ENCODE data around the gene LHFPL2. TPM values are rescaled to one million over a fixed set of nuclear protein-coding genes. Genes with fewer than 3 reads are reported as not detected.
"Not testable (repeated sequence)": the region's sequence is repeated elsewhere in the genome, so short reads cannot be mapped to it uniquely, and the experiment has no call there.

Gene LHFPL2, protein sequence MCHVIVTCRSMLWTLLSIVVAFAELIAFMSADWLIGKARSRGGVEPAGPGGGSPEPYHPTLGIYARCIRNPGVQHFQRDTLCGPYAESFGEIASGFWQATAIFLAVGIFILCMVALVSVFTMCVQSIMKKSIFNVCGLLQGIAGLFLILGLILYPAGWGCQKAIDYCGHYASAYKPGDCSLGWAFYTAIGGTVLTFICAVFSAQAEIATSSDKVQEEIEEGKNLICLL
- polyA plus RNA-seq (2013, experiment 1 of 2) = 40.1 TPM
- polyA plus RNA-seq (2013, experiment 2 of 2) = 47.4 TPM

DNA sequence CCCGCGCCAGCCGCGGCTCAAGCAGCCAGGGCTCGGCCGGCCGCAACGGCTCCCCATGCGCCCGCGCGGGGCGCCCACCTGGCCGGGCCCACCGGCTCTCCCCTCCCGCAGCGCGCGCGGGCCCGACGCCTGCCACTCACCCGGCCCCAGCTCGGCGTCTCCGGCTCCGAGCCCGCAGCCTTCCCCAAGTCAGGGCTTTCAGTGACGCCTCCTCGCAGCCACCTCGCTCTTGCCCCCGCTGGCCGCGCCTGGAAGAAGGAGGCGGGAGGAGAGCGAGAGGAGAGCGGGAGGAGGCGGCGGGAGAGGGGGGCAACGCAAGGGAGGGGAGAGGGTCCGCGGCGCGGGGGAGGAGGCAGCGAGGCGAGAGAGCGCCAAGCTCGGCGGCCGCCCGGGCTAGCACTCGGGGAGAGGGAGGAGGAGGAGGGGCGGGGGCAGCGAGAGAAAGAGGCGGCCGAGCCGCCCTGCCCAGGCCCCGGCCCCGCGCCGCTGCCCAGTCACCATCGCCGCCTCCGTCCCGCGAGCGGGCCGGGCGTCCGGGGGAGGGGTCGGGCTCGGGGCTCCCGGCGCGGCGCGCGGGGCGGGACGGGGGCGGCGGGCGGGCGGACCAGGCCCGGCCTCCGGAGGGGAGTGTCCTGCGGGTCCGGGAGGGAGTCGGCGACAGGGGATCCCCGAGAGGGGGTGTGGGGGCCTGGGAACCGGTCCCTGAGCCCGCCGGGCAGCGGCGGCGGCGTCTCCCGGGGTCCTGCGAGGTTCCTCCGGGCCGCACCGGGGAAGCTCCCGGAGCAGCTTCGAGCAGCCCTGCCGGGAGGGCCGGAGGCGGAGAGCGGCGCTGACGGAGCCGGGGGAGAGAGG is at the start of gene LHFPL2:
Gene LHFPL2 (minus strand): TSS at position 414 of the 852 bp plus-strand sequence. CDS start 138,559 bp downstream, outside the sequence.
- Histone ChIP-seq H3K4me1 (ENCODE audit: control insufficient read depth, insufficient read depth, low read length, poor library complexity, severe bottlenecking) (peaks cover 13% of the 10 kb centered on the region), H3K27ac (ENCODE audit: low read depth, low read length, severe bottlenecking) (peak within 1 kb of the TSS; percentile 80)
- 1% methylated on average over 27 to 64 of the region's 112 CpGs for WGBS, 2 experiments (ENCODE audit: insufficient coverage in 2 of 2)

DNA sequence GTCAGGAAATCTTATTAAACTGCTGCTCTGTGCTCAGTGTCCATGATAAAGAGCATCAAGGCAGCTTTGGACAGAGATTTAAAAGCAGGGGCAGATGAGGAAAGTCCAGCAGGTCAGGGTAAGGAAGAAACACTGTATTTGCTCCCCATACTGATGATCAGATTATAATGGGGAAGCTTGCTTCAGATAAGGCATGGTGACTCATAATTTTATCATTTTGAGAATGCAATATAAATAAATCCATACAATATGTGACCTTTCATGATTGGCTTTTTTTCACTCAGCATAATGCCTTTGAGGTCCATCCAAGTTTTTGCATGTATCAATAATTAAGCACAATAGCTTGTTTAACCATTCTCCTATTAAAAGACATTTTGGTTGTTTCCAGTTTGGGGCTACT is 48.1 kb upstream of the LHFPL2 start:
- H3K36me3 ChIP-seq (ENCODE audit: control insufficient read depth, insufficient read depth, low read length) = no peaks in the 10 kb centered on the region
- peaks cover 15% of the 10 kb centered on the region for H3K4me1 ChIP-seq (ENCODE audit: control insufficient read depth, insufficient read depth, low read length, poor library complexity, severe bottlenecking)
- no peak overlapping the region for H3K27ac ChIP-seq (ENCODE audit: low read depth, low read length, severe bottlenecking)
- peaks cover 8% of the 10 kb centered on the region for H3K9me3 ChIP-seq (ENCODE audit: control insufficient read depth, low read length)
- no peak overlapping the region for H3K4me3 ChIP-seq (ENCODE audit: extremely low read depth, insufficient read depth, low read length, poor library complexity, severe bottlenecking)

More for the DNA sequence above, at the start of gene LHFPL2:
- H3K4me3 ChIP-seq (ENCODE audit: extremely low read depth, insufficient read depth, low read length, poor library complexity, severe bottlenecking) = peak within 1 kb of the TSS; percentile 81
- peaks cover 17% of the 10 kb centered on the region for H3K36me3 ChIP-seq (ENCODE audit: control insufficient read depth, insufficient read depth, low read length)
- no peaks in the 10 kb centered on the region for H3K9me3 ChIP-seq (ENCODE audit: control insufficient read depth, low read length)

DNA sequence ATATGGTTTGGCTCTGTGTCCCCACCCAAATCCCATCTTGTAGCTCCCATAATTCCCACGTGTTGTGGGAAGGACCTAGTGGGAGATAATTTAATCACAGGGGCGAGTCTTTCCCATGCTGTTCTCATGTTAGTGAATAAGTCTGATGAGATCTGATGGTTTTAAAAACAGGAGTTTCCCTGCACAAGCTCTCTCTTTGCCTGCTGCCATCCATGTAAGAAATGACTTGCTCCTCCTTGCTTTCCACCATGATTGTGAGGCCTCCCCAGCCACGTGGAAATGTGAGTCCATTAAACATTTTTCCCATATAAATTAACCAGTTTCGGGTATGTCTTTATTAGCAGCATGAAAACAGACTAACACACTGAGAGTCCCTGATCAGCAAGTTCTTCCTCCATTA is 47.5 kb upstream of the LHFPL2 start:
- not testable (repeated sequence) for H3K4me3 ChIP-seq (ENCODE audit: extremely low read depth, insufficient read depth, low read length, poor library complexity, severe bottlenecking); H3K36me3 ChIP-seq (ENCODE audit: control insufficient read depth, insufficient read depth, low read length); H3K27ac ChIP-seq (ENCODE audit: low read depth, low read length, severe bottlenecking); H3K9me3 ChIP-seq (ENCODE audit: control insufficient read depth, low read length)
- 67 to 79% methylated on average over 1 to 2 of the region's 4 CpGs for WGBS, 2 experiments (ENCODE audit: insufficient coverage in 2 of 2)
- peaks cover 15% of the 10 kb centered on the region for H3K4me1 ChIP-seq (ENCODE audit: control insufficient read depth, insufficient read depth, low read length, poor library complexity, severe bottlenecking)

DNA sequence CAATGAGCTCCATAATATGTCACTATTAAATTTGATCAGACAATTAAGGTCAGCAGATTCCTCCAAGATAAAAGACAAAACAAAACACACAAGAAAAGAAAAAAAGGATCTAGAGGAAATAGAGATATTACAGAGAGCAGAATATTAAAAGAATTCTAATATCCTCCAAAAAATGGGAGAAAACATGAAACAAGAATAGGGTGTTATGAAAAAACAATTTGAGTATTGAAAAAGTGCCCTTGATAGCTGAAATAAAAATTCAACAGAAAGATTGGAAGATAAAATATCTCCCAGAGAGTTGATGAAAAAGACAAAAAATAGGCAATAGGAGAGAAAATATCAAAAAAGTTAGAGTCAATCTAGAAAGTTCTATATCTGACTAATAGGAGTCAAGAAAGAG is 44.8 kb upstream of the LHFPL2 start:
- H3K36me3 ChIP-seq (ENCODE audit: control insufficient read depth, insufficient read depth, low read length) = no peaks in the 10 kb centered on the region
- peaks cover 8% of the 10 kb centered on the region for H3K9me3 ChIP-seq (ENCODE audit: control insufficient read depth, low read length)
- no peak overlapping the region for H3K27ac ChIP-seq (ENCODE audit: low read depth, low read length, severe bottlenecking)
- no peak overlapping the region for H3K4me3 ChIP-seq (ENCODE audit: extremely low read depth, insufficient read depth, low read length, poor library complexity, severe bottlenecking)
- no peaks in the 10 kb centered on the region for H3K4me1 ChIP-seq (ENCODE audit: control insufficient read depth, insufficient read depth, low read length, poor library complexity, severe bottlenecking)

DNA sequence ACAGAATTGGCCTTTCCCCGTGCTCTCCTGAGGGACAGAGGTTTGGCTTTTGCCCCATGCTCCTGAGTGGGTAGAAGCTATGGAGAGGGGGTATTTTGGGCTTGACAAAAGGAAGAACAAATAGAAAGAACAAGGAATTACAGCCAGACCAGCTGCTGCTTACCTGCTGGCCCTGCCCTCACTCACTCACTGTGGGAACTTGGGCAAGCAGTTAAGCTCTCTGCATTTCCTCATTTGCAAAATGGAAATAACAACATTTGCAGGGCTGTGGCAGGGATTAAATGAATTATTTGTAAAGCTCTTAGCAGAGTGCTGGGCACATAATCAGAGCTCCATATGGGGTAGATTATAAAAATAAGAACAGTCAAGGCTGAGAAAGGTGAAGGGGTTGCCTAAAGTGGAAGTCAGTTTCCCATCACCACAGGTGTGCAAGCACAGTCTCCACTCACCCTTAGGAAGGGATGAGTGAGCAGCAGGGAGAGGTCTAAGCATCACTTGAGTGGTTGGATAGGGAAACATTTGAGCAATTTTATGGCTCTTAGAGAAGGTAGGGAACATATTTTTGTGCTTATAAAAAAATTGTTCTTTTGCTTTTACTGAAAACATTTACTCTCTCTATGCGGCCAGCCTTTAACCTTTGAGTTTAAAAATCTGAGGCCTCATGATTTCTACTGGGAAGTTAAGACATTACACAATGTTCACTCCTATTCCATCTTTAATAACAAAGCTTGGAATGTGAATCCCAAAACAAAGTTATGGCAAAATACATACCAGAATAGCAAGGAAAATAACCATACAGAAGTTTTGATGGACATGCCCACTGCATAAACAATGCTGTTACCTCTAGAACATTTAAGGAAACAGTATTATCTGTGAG is 42.8 kb upstream of the LHFPL2 start:
- no peak overlapping the region for H3K4me3 ChIP-seq (ENCODE audit: extremely low read depth, insufficient read depth, low read length, poor library complexity, severe bottlenecking)
- H3K36me3 ChIP-seq (ENCODE audit: control insufficient read depth, insufficient read depth, low read length) = no peaks in the 10 kb centered on the region
- no peaks in the 10 kb centered on the region for H3K4me1 ChIP-seq (ENCODE audit: control insufficient read depth, insufficient read depth, low read length, poor library complexity, severe bottlenecking)
- 55 to 83% methylated on average over 1 to 2 of the region's 2 CpGs for WGBS, 2 experiments (ENCODE audit: insufficient coverage in 2 of 2)
- H3K9me3 ChIP-seq (ENCODE audit: control insufficient read depth, low read length) = peaks cover 8% of the 10 kb centered on the region
- no peak overlapping the region for H3K27ac ChIP-seq (ENCODE audit: low read depth, low read length, severe bottlenecking)

DNA sequence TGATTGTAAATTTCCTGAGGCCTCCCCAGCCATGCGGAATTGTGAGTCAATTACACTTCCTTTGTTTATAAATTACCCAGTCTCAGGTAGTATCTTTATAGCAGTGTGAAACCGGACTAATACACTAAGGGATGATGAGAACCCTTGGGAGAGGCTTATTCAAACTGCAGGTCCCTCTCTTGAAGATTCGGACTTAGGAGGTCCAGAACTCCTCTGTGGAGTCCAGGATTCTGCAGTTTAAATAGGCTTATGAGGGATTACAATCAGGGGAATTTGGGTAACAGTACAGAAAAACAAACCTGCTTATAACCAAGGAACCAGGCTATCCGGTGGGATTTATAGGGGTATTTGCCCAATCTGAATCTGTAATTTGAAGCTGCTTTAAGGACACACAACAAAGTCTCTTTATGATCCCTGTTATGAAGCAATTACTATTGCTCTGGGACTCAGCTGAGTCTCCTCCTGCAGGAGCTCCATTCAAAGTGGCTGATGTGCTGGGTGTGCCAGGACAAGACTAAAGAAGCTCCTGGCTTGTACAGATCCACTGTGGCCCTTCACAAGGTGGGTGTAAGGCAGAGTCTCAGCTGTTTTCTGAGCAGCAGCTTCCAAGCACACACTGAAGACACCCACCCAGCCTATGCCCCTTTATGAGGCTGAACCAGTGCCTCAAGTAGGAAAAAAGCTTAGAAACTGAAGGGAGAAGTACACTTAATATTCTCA is 41.8 kb upstream of the LHFPL2 start:
- Histone ChIP-seq H3K9me3 (ENCODE audit: control insufficient read depth, low read length) (peaks cover 8% of the 10 kb centered on the region), H3K27ac (ENCODE audit: low read depth, low read length, severe bottlenecking) (no peak overlapping the region), H3K4me1 (ENCODE audit: control insufficient read depth, insufficient read depth, low read length, poor library complexity, severe bottlenecking) (no peaks in the 10 kb centered on the region), H3K4me3 (ENCODE audit: extremely low read depth, insufficient read depth, low read length, poor library complexity, severe bottlenecking) (no peak overlapping the region), H3K36me3 (ENCODE audit: control insufficient read depth, insufficient read depth, low read length) (no peaks in the 10 kb centered on the region)
- WGBS, 2 experiments (ENCODE audit: insufficient coverage in 2 of 2) = 79 to 100% methylated on average over 1 to 4 of the region's 4 CpGs

DNA sequence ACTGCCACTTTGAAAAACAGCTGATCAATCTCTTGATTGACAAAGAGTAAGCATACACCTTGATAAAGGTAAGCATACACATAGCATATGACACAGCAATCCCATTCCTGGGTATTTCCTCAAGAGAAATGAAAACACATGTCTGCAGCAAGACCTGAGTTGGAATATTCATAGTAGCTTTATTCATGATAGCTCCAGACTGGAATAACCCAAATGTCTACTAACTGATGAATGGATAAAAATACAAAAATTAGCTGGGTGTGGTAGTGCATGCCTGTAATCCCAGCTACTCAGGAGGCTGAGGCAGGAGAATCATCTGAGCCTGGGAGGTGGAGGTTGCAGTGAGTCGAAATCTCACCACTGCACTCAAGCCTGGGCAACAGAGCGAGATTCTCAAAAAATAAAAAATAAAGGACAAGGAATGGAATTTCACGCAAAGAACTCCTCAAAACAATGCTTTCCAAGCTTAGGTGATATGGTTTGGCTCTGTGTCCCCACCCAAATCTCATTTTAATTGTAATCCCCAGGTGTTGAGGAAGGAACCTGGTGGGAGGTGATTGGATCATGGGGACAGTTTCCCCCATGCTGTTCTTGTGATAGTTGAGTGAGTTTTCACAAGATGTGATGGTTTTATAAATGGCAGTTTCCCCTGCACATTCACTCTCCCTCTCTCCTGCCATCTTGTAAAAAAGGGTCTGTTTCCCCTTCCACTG is 41.1 kb upstream of the LHFPL2 start:
- 75 to 84% methylated on average over 1 to 2 of the region's 3 CpGs for WGBS, 2 experiments (ENCODE audit: insufficient coverage in 2 of 2)
- H3K4me3 ChIP-seq (ENCODE audit: extremely low read depth, insufficient read depth, low read length, poor library complexity, severe bottlenecking) = no peak overlapping the region
- H3K9me3 ChIP-seq (ENCODE audit: control insufficient read depth, low read length) = peaks cover 7% of the 10 kb centered on the region

DNA sequence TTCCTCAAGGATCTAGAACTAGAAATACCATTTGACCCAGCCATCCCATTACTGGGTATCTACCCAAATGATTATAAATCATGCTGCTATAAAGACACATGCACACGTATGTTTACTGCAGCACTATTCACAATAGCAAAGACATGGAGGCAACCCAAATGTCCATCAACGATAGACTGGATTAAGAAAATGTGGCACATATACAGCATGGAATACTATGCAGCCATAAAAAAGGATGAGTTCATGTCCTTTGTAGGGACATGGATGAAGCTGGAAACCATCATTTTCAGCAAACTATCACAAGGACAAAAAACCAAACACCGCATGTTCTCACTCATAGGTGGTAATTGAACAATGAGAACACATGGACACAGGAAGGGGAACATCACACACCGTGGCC is 38.9 kb upstream of the LHFPL2 start:
- H3K36me3 ChIP-seq (ENCODE audit: control insufficient read depth, insufficient read depth, low read length); H3K4me1 ChIP-seq (ENCODE audit: control insufficient read depth, insufficient read depth, low read length, poor library complexity, severe bottlenecking); H3K9me3 ChIP-seq (ENCODE audit: control insufficient read depth, low read length); H3K4me3 ChIP-seq (ENCODE audit: extremely low read depth, insufficient read depth, low read length, poor library complexity, severe bottlenecking); H3K27ac ChIP-seq (ENCODE audit: low read depth, low read length, severe bottlenecking): not testable (repeated sequence)
- 81% methylated on average over 3 of the region's 4 CpGs; no CpG with 5 or more reads in 1 of the 2 experiments for WGBS, 2 experiments (ENCODE audit: insufficient coverage in 2 of 2)

More for the DNA sequence above, 41.1 kb upstream of the LHFPL2 start:
- Histone ChIP-seq H3K36me3 (ENCODE audit: control insufficient read depth, insufficient read depth, low read length) (no peaks in the 10 kb centered on the region), H3K27ac (ENCODE audit: low read depth, low read length, severe bottlenecking) (no peak overlapping the region), H3K4me1 (ENCODE audit: control insufficient read depth, insufficient read depth, low read length, poor library complexity, severe bottlenecking) (no peaks in the 10 kb centered on the region)

DNA sequence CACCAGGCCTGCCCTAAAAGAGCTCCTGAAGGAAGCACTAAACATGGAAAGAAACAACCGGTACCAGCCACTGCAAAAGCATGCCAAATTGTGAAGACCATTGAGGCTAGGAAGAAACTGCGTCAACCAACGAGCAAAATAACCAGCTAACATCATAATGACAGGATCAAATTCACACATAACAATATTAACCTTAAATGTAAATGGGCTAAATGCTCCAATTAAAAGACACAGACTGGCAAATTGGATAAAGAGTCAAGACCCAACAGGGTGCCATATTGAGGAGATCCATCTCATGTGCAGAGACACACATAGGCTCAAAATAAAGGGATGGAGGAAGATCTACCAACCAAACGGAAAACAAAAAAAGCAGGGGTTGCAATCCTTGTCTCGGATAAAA is 35.3 kb upstream of the LHFPL2 start:
- 80 to 100% methylated on average over 1 of the region's 5 CpGs for WGBS, 2 experiments (ENCODE audit: insufficient coverage in 2 of 2)
- H3K4me3 ChIP-seq (ENCODE audit: extremely low read depth, insufficient read depth, low read length, poor library complexity, severe bottlenecking); H3K36me3 ChIP-seq (ENCODE audit: control insufficient read depth, insufficient read depth, low read length); H3K4me1 ChIP-seq (ENCODE audit: control insufficient read depth, insufficient read depth, low read length, poor library complexity, severe bottlenecking); H3K9me3 ChIP-seq (ENCODE audit: control insufficient read depth, low read length); H3K27ac ChIP-seq (ENCODE audit: low read depth, low read length, severe bottlenecking): not testable (repeated sequence)

DNA sequence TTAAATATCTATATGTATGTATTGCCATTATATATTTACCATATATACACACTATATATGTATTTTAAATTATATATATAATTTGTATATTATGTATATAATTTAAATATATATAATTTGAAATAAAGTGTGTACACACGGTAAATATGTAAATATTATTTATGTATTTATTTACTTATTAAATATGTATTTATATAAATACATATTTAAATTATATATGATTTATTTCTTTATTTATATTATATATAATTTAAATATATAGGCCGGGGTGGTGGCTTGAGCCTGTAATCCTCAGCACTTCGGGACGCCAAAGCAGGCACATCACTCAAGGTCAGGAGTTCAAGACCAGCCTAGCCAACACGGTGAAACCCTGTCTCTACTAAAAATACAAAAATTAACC is 31.3 kb upstream of the LHFPL2 start:
- H3K4me3 ChIP-seq (ENCODE audit: extremely low read depth, insufficient read depth, low read length, poor library complexity, severe bottlenecking) = no peak overlapping the region
- H3K27ac ChIP-seq (ENCODE audit: low read depth, low read length, severe bottlenecking) = no peak overlapping the region
- H3K36me3 ChIP-seq (ENCODE audit: control insufficient read depth, insufficient read depth, low read length) = no peaks in the 10 kb centered on the region
- peaks cover 4% of the 10 kb centered on the region for H3K9me3 ChIP-seq (ENCODE audit: control insufficient read depth, low read length)
- H3K4me1 ChIP-seq (ENCODE audit: control insufficient read depth, insufficient read depth, low read length, poor library complexity, severe bottlenecking) = peaks cover 16% of the 10 kb centered on the region
- no CpG with 5 or more reads among the region's 5 CpGs for WGBS, 2 experiments (ENCODE audit: insufficient coverage in 2 of 2)

Data from mesodermal cell (in vitro differentiated cells).